AG04450 (cell line): Measurements from ENCODE around the gene ADAMTSL2. TPM values are rescaled to one million over a fixed set of nuclear protein-coding genes. Genes with fewer than 3 reads are reported as not detected.

Experiments
- CTCF ChIA-PET: fragments of 300-600, 350-600 bp; formaldehyde crosslinking; extraction: SDS; loops from one replicate; lab custom pipeline; 2022; ENCODE audit warnings: antibody characterized with exemption, inconsistent platforms; lab: Charles Lee
- POLR2A ChIA-PET: fragments of 350-600 bp; formaldehyde crosslinking; extraction: SDS; loops from one replicate; lab custom pipeline; 2021; ENCODE audit warnings: antibody characterized with exemption, inconsistent platforms; lab: Yijun Ruan, JAX
- DNase-seq: peaks from one replicate; pipeline ENCODE4 v3.0.0-alpha.2; 2011; ENCODE audit warnings: low read depth, low spot score
- H3K27ac ChIP-seq: one replicate; pipeline ENCODE4 v1.5.1; 2012; ENCODE audit warnings: low read depth, low read length, control low read depth
- H3K27me3 ChIP-seq: one replicate; pipeline ENCODE4 v1.6.0; 2012; ENCODE audit warnings: low read length; ENCODE audit not compliant: control insufficient read depth, insufficient read depth
- H3K4me3 ChIP-seq: 2 replicates; pipeline ENCODE4 v1.5.1; 2011; ENCODE audit warnings: mild to moderate bottlenecking, low read depth, low read length, control low read depth
- H3K9me3 ChIP-seq: 2 replicates; pipeline ENCODE4 v1.5.1; 2012; ENCODE audit warnings: low read length; ENCODE audit not compliant: control insufficient read depth, insufficient read depth
- polyA plus RNA-seq: library from polyadenylated mRNA; depleted of rRNA; stranded (reverse); fragments of >200 nt; gene quantifications from 2 replicates; pipeline ENCODE4 v1.2.3, GENCODE V29; 2011
- TF ChIP-seq, protein P1 (sequence below): IDR thresholded peaks from 2 replicates; pipeline ENCODE4 v1.5.1; 2011; ENCODE audit warnings: low read depth, low read length, control low read depth, inconsistent platforms

ADAMTSL2 gene
- polyA plus RNA-seq, 1 experiment = not detected

DNA sequence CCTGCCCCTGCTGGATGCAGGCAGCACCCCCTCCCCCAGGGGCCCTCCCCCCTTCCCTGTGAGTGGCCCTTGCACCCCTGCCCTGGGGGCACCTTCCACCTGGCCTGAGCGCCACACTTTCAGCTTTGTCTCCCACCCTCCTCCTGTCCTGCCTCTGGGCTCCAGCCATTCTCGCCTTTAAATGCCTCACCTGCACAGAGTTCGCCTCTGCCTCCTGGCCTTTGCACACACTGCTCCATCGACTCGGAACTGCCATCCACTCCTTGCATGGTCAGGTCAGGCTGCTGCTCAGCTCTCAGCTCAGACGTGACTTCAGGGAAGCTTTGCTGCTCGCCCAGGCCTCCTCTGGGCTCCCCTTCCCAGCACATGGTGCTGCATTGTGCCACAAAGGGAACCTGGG, 64.5 kb downstream of the ADAMTSL2 start:
- TF ChIP-seq, protein P1, sequence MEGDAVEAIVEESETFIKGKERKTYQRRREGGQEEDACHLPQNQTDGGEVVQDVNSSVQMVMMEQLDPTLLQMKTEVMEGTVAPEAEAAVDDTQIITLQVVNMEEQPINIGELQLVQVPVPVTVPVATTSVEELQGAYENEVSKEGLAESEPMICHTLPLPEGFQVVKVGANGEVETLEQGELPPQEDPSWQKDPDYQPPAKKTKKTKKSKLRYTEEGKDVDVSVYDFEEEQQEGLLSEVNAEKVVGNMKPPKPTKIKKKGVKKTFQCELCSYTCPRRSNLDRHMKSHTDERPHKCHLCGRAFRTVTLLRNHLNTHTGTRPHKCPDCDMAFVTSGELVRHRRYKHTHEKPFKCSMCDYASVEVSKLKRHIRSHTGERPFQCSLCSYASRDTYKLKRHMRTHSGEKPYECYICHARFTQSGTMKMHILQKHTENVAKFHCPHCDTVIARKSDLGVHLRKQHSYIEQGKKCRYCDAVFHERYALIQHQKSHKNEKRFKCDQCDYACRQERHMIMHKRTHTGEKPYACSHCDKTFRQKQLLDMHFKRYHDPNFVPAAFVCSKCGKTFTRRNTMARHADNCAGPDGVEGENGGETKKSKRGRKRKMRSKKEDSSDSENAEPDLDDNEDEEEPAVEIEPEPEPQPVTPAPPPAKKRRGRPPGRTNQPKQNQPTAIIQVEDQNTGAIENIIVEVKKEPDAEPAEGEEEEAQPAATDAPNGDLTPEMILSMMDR = no peak
- Histone ChIP-seq H3K9me3 (peaks cover 35% of the 10 kb centered on the region), H3K27me3 (peaks cover 10% of the 10 kb centered on the region), H3K4me3 (no peak overlapping the region), H3K27ac (no peak overlapping the region)
- ChIA-PET CTCF (no interaction called here), POLR2A (no interaction called here)
- no peak for DNase-seq

DNA sequence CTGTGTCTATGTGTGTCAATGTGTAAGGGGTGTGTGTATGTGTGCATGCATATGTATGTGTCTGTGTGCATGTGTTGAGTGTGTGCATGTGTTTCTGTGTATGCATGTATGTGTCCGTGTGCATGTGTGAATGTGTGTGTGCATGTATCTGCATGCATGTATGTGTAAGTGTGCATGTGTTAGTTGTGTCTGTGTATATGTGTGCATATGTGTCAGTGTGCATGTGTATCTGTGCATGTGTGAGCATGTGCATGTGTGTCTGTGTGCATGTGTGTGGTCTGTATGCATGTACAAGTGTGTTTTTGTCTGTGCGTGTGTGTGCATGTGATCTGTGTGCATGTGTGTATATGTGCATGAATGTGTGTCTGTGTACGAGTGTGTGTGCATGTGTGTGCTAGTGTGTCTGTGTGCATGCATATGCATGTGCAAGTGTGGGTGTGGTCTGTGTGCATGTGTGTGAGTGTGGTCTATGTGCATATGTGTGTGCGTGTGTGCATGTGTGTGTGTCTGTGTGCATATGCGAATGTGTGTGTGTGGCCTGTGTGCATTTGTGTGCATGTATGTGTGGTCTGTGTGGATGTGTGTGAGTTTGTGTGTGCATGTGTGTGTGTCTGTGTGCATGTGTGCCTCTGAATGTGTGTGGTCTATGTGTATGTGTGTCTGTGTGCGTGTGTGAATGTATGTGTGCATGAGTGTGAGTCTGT, 65.1 kb downstream of the ADAMTSL2 start:
- TF ChIP-seq, protein P1 = no peak
- ChIA-PET POLR2A (no interaction called here), CTCF (no interaction called here)
- no peak overlapping the region for H3K27ac ChIP-seq
- no peak overlapping the region for H3K4me3 ChIP-seq
- no peak for DNase-seq
- peaks cover 35% of the 10 kb centered on the region for H3K9me3 ChIP-seq
- peaks cover 17% of the 10 kb centered on the region for H3K27me3 ChIP-seq

DNA sequence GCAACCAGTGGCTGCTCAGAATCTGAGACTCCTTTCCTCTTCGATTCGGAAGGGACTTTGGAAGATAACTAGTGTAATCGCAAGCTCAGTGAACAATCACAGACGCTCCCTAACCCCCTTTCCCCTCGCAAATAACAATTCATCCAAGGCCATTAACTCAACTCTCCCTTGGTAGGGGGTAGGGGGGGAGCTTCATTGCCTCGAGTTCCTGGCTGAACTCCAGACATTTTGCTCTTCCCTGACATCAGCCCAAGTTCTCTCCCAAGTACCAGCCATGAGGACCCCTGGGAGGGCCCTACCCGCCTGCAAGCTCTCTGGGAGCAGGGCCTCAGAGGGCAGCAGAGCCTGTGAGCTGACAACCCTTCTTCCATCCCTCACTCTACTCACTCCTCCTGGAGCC, 66.2 kb downstream of the ADAMTSL2 start:
- no peak overlapping the region for H3K4me3 ChIP-seq
- no peak for DNase-seq
- TF ChIP-seq, protein P1 = no peak
- ChIA-PET POLR2A (no interaction called here), CTCF (no interaction called here)
- no peak overlapping the region for H3K27ac ChIP-seq
- H3K9me3 ChIP-seq = peaks cover 35% of the 10 kb centered on the region
- peaks cover 17% of the 10 kb centered on the region for H3K27me3 ChIP-seq

DNA sequence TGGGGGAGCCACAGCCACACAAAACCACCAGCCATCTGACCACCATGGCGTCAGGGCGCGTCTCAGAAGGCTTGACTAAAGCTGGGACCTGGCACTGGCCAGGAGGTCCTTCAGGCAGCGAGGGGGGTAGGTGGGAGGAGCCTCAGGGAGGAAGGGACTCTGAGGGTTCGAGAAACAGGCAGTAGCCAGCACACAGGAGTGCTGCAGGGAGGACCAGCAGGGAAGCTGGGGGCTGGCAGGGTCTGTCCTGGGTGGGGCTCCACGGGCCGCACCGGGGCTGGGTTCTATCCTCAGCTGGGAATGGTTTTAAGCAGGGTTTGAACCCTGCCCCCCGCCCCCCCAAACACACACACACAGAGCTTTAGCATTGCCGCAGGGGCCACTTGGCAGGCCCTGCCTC, 67.2 kb downstream of the ADAMTSL2 start:
- H3K4me3 ChIP-seq = no peak overlapping the region
- ChIA-PET POLR2A (no interaction called here), CTCF (no interaction called here)
- H3K27ac ChIP-seq = no peak overlapping the region
- peaks cover 25% of the 10 kb centered on the region for H3K9me3 ChIP-seq
- DNase-seq = no peak
- TF ChIP-seq, protein P1 = no peak
- peaks cover 22% of the 10 kb centered on the region for H3K27me3 ChIP-seq

DNA sequence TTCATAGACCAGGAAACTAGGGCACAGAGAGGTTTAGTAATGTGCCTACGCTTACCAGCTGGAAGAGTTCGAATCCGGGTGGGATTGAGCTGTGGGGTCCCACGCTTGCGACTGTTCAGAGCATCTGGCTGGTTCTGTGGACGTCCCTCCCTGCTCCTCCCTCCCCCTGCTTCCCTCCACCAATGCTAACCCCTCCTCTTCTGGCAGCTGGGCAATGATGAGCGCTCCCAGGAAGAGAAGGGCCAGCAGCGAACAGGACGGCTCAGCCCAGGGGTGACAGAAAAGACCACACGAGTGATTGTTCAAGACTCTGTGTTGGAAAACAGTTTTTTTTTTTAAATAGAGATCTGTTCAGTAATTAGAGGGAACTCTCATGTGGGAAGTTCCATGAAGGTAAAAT, 67.8 kb downstream of the ADAMTSL2 start:
- Histone ChIP-seq H3K27ac (no peak overlapping the region), H3K4me3 (no peak overlapping the region), H3K9me3 (peaks cover 25% of the 10 kb centered on the region), H3K27me3 (peaks cover 27% of the 10 kb centered on the region)
- no peak for DNase-seq
- TF ChIP-seq, protein P1 = no peak
- ChIA-PET CTCF (no interaction called here), POLR2A (interaction anchor here (1.3 kb wide), 1 partner anchor 10 kb away, joined by 4 read pairs; no protein-coding TSS in a partner anchor)
